Activated CD4-positive, alpha-beta T cell treated with anti-CD3 and anti-CD28 coated beads, Interleukin-10, Interleukin-2, amounts not matched to agents 100 ng/mL and 50 ng/mL, durations not matched to agents 16 hours and 8 hours (primary cell): Measurements from ENCODE around the gene CTNNA2.

ENCODE experiments used
- DNase-seq: peaks from one replicate; pipeline ENCODE4 v3.0.0-alpha.2; 2020

CTNNA2 gene

GRCh38 chr2:80461505-80462197 is 948.8 kb downstream of the CTNNA2 start:
- no peak for DNase-seq

- no peak for DNase-seq
Measured at GRCh38 chr2:80462654-80463053, 949.8 kb downstream of the CTNNA2 start.

GRCh38 chr2:80464275-80464674 is 951.4 kb downstream of the CTNNA2 start:
- no peak for DNase-seq

GRCh38 chr2:80467262-80467811 is 954.5 kb downstream of the CTNNA2 start:
- no peak for DNase-seq

- DNase-seq: no peak
Measured at GRCh38 chr2:80469428-80469827, 956.6 kb downstream of the CTNNA2 start.

- DNase-seq: no peak
Measured at GRCh38 chr2:80473069-80473468, 960.2 kb downstream of the CTNNA2 start.

- no peak for DNase-seq
Measured at GRCh38 chr2:80473796-80474195, 960.9 kb downstream of the CTNNA2 start.

- DNase-seq: no peak
Measured at GRCh38 chr2:80475970-80476369, 963.1 kb downstream of the CTNNA2 start.

GRCh38 chr2:80476535-80477117 is 963.8 kb downstream of the CTNNA2 start:
- DNase-seq: no peak

- DNase-seq: no peak
Measured at GRCh38 chr2:80482276-80482675, 969.4 kb downstream of the CTNNA2 start.

GRCh38 chr2:80489717-80490116 is 976.9 kb downstream of the CTNNA2 start:
- no peak for DNase-seq

GRCh38 chr2:80490964-80491363 is 978.1 kb downstream of the CTNNA2 start:
- DNase-seq: no peak

GRCh38 chr2:80496346-80496745 is 983.5 kb downstream of the CTNNA2 start:
- no peak for DNase-seq

- DNase-seq: no peak
Measured at GRCh38 chr2:80496775-80497174, 983.9 kb downstream of the CTNNA2 start.

- no peak for DNase-seq
Measured at GRCh38 chr2:80499095-80499494, 986.2 kb downstream of the CTNNA2 start.

- no peak for DNase-seq
Measured at GRCh38 chr2:80501874-80502624, 989.2 kb downstream of the CTNNA2 start.

GRCh38 chr2:80506563-80506962 is 993.7 kb downstream of the CTNNA2 start:
- no peak for DNase-seq

GRCh38 chr2:80510716-80511115 is 997.9 kb downstream of the CTNNA2 start:
- DNase-seq: no peak

GRCh38 chr2:80515964-80516363 is 1003.1 kb downstream of the CTNNA2 start:
- DNase-seq: no peak

- no peak for DNase-seq
Measured at GRCh38 chr2:80517316-80517715, 1004.5 kb downstream of the CTNNA2 start.

- DNase-seq: no peak
Measured at GRCh38 chr2:80519121-80519643, 1006.3 kb downstream of the CTNNA2 start.

- no peak for DNase-seq
Measured at GRCh38 chr2:80519699-80520291, 1006.9 kb downstream of the CTNNA2 start.

- DNase-seq: no peak
Measured at GRCh38 chr2:80525152-80525551, 1012.3 kb downstream of the CTNNA2 start.
